ENCODE measurements around the gene KANSL1L. TPM values are rescaled to one million over a fixed set of nuclear protein-coding genes. Genes with fewer than 3 reads are reported as not detected.

KANSL1L gene
- total RNA-seq, 2 donors from 2014 or later: 36.1 to 40.3 TPM

GRCh38 chr2:210055825-210056224 is 115.4 kb downstream of the KANSL1L start:
- TF ChIP-seq POLR2A (IDR thresholded peaks at IDR 0.05): no peak
- no peak for TF ChIP-seq POLR2AphosphoS5 (IDR thresholded peaks at IDR 0.05)
- TF ChIP-seq, protein P1, sequence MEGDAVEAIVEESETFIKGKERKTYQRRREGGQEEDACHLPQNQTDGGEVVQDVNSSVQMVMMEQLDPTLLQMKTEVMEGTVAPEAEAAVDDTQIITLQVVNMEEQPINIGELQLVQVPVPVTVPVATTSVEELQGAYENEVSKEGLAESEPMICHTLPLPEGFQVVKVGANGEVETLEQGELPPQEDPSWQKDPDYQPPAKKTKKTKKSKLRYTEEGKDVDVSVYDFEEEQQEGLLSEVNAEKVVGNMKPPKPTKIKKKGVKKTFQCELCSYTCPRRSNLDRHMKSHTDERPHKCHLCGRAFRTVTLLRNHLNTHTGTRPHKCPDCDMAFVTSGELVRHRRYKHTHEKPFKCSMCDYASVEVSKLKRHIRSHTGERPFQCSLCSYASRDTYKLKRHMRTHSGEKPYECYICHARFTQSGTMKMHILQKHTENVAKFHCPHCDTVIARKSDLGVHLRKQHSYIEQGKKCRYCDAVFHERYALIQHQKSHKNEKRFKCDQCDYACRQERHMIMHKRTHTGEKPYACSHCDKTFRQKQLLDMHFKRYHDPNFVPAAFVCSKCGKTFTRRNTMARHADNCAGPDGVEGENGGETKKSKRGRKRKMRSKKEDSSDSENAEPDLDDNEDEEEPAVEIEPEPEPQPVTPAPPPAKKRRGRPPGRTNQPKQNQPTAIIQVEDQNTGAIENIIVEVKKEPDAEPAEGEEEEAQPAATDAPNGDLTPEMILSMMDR (IDR thresholded peaks at IDR 0.05): no peak
- WGBS: 100% methylated on average over 3 of the region's 3 CpGs
- H3K9me3 ChIP-seq: no peaks in the 10 kb centered on the region
- no peak overlapping the region for H3K27ac ChIP-seq
- no peak overlapping the region for H3K4me3 ChIP-seq
- no peaks in the 10 kb centered on the region for H3K27me3 ChIP-seq (replicated peaks; ENCODE audit: insufficient read depth)
- intact Hi-C loops (cut with DNase I): no loop called here
- no peak for DNase-seq (ENCODE audit: low spot score)
- H3K4me1 ChIP-seq (replicated peaks): no peaks in the 10 kb centered on the region
- no peaks in the 10 kb centered on the region for H3K36me3 ChIP-seq

- no peaks in the 10 kb centered on the region for H3K36me3 ChIP-seq
- H3K27me3 ChIP-seq (replicated peaks; ENCODE audit: insufficient read depth): no peaks in the 10 kb centered on the region
- H3K4me3 ChIP-seq: no peak overlapping the region
- TF ChIP-seq POLR2AphosphoS5 (IDR thresholded peaks at IDR 0.05) (no peak), POLR2A (IDR thresholded peaks at IDR 0.05) (no peak)
- TF ChIP-seq, protein P1 (IDR thresholded peaks at IDR 0.05): no peak
- H3K4me1 ChIP-seq (replicated peaks): no peaks in the 10 kb centered on the region
- intact Hi-C loops (cut with DNase I): no loop called here
- no peak overlapping the region for H3K27ac ChIP-seq
- DNase-seq (ENCODE audit: low spot score): no peak
- WGBS: 100% methylated on average over 1 of the region's 1 CpG
- no peaks in the 10 kb centered on the region for H3K9me3 ChIP-seq
Observed at GRCh38 chr2:210054696-210055095, 116.5 kb downstream of the KANSL1L start.

- Histone ChIP-seq H3K4me3 (no peak overlapping the region), H3K4me1 (replicated peaks) (no peaks in the 10 kb centered on the region), H3K36me3 (no peaks in the 10 kb centered on the region), H3K27me3 (replicated peaks; ENCODE audit: insufficient read depth) (no peaks in the 10 kb centered on the region), H3K27ac (no peak overlapping the region), H3K9me3 (no peaks in the 10 kb centered on the region)
- intact Hi-C loops (cut with DNase I): no loop called here
- TF ChIP-seq POLR2AphosphoS5 (IDR thresholded peaks at IDR 0.05): no peak
- no peak for TF ChIP-seq POLR2A (IDR thresholded peaks at IDR 0.05)
- TF ChIP-seq, protein P1 (IDR thresholded peaks at IDR 0.05): no peak
- 100% methylated on average over 1 of the region's 1 CpG for WGBS
- no peak for DNase-seq (ENCODE audit: low spot score)
Observed at GRCh38 chr2:210050885-210051284, 120.3 kb downstream of the KANSL1L start.

DNA sequence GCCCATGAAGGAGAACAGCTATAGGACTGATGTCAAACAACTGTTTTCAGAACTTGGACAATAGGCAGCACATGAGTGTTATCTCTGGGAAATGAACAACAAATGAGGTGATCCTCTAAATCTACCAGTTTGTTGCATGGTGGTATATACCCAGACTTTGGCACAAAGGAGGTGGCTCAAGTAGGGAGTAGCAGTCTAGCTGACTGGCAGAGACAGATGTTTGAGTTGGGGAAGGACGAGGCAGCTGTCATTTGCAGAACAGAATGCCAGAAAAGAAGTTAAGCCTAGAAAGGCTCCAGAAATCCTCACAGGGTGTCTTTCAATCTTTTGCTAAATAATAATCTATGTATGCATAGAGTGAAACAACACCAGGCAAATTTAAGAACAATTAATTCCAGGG is 121.4 kb downstream of the KANSL1L start:
- H3K36me3 ChIP-seq: no peaks in the 10 kb centered on the region
- 91% methylated on average over 1 of the region's 1 CpG for WGBS
- no peak overlapping the region for H3K4me3 ChIP-seq
- H3K27me3 ChIP-seq (replicated peaks; ENCODE audit: insufficient read depth): no peaks in the 10 kb centered on the region
- H3K27ac ChIP-seq: no peak overlapping the region
- TF ChIP-seq POLR2A (IDR thresholded peaks at IDR 0.05) (no peak), POLR2AphosphoS5 (IDR thresholded peaks at IDR 0.05) (no peak)
- TF ChIP-seq, protein P1 (IDR thresholded peaks at IDR 0.05): no peak
- no peaks in the 10 kb centered on the region for H3K4me1 ChIP-seq (replicated peaks)
- intact Hi-C loops (cut with DNase I): no loop called here
- no peak for DNase-seq (ENCODE audit: low spot score)
- no peaks in the 10 kb centered on the region for H3K9me3 ChIP-seq

GRCh38 chr2:210046851-210047500 is 124.2 kb downstream of the KANSL1L start:
- WGBS: 97% methylated on average over 2 of the region's 2 CpGs
- intact Hi-C loops (cut with DNase I): no loop called here
- Histone ChIP-seq H3K4me3 (no peak overlapping the region), H3K27me3 (replicated peaks; ENCODE audit: insufficient read depth) (no peaks in the 10 kb centered on the region), H3K4me1 (replicated peaks) (no peaks in the 10 kb centered on the region), H3K36me3 (no peaks in the 10 kb centered on the region), H3K27ac (no peak overlapping the region), H3K9me3 (no peaks in the 10 kb centered on the region)
- no peak for DNase-seq (ENCODE audit: low spot score)
- no peak for TF ChIP-seq POLR2A (IDR thresholded peaks at IDR 0.05)
- TF ChIP-seq, protein P1 (IDR thresholded peaks at IDR 0.05): no peak
- no peak for TF ChIP-seq POLR2AphosphoS5 (IDR thresholded peaks at IDR 0.05)
